Measurements from ENCODE around the gene SPATA21. TPM values are rescaled to one million over a fixed set of nuclear protein-coding genes. Genes with fewer than 3 reads are reported as not detected.

SPATA21 gene
- total and polyA plus RNA-seq, 4 donors = 0.08 to 0.42 TPM; not detected in 2

GRCh38 chr1:16450863-16451481, 13.7 kb upstream of the SPATA21 start (continued):
- TF ChIP-seq SP1 (IDR thresholded peaks at IDR 0.05) (no peak), JUND (IDR thresholded peaks at IDR 0.05) (no peak), CTCF (IDR thresholded peaks at IDR 0.05; ENCODE audit: low read depth, low read length, missing input control) (no peak), NR2F2 (IDR thresholded peaks at IDR 0.05) (no peak)
- TF ChIP-seq, protein P1, sequence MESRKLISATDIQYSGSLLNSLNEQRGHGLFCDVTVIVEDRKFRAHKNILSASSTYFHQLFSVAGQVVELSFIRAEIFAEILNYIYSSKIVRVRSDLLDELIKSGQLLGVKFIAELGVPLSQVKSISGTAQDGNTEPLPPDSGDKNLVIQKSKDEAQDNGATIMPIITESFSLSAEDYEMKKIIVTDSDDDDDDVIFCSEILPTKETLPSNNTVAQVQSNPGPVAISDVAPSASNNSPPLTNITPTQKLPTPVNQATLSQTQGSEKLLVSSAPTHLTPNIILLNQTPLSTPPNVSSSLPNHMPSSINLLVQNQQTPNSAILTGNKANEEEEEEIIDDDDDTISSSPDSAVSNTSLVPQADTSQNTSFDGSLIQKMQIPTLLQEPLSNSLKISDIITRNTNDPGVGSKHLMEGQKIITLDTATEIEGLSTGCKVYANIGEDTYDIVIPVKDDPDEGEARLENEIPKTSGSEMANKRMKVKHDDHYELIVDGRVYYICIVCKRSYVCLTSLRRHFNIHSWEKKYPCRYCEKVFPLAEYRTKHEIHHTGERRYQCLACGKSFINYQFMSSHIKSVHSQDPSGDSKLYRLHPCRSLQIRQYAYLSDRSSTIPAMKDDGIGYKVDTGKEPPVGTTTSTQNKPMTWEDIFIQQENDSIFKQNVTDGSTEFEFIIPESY (IDR thresholded peaks at IDR 0.05) = no peak

- Histone ChIP-seq H3K9me3 (ENCODE audit: control insufficient read depth in 4 of 4, low read length in 3 of 4) (no peaks in the 10 kb centered on the region), H3K9ac (ENCODE audit: low read depth in 1 of 2, low read length in 2 of 2) (no peak overlapping the region), H3K27me3 (ENCODE audit: control insufficient read depth in 4 of 4, insufficient read depth in 4 of 4, low read length in 3 of 4) (no peaks in the 10 kb centered on the region), H3K36me3 (ENCODE audit: control insufficient read depth in 4 of 4, insufficient read depth in 3 of 4, low read depth in 1 of 4, low read length in 3 of 4) (peaks cover 15 to 66% (median 40%) of the 10 kb centered on the region in 4 donors), H3K27ac (ENCODE audit: low read depth in 1 of 2, low read length in 2 of 2) (no peak overlapping the region), H3K4me1 (ENCODE audit: control insufficient read depth in 4 of 4, insufficient read depth in 4 of 4, low read length in 3 of 4) (no peaks in the 10 kb centered on the region), H3K4me3 (ENCODE audit: low read depth in 1 of 3, low read length in 3 of 3) (no peak overlapping the region)
- DNase-seq (ENCODE audit: low spot score) = no peak
- TF ChIP-seq, protein P1 (IDR thresholded peaks at IDR 0.05) = no peak
- TF ChIP-seq EGR1 (IDR thresholded peaks at IDR 0.05; ENCODE audit: low read depth in 2 of 2) = no peak
- TF ChIP-seq RXRA (IDR thresholded peaks at IDR 0.05) = no peak
- 97% methylated on average over 5 of the region's 5 CpGs for WGBS
Measured at GRCh38 chr1:16449666-16450065, 12.4 kb upstream of the SPATA21 start.

- Histone ChIP-seq H3K4me3 (ENCODE audit: low read depth in 1 of 3, low read length in 3 of 3) (no peak overlapping the region), H3K27ac (ENCODE audit: low read depth in 1 of 2, low read length in 2 of 2) (no peak overlapping the region), H3K27me3 (ENCODE audit: control insufficient read depth in 4 of 4, insufficient read depth in 4 of 4, low read length in 3 of 4) (no peaks in the 10 kb centered on the region), H3K36me3 (ENCODE audit: control insufficient read depth in 4 of 4, insufficient read depth in 3 of 4, low read depth in 1 of 4, low read length in 3 of 4) (peaks cover 15 to 64% (median 40%) of the 10 kb centered on the region in 4 donors), H3K9ac (ENCODE audit: low read depth in 1 of 2, low read length in 2 of 2) (no peak overlapping the region), H3K4me1 (ENCODE audit: control insufficient read depth in 4 of 4, insufficient read depth in 4 of 4, low read length in 3 of 4) (peaks cover 0 to 4% (median 0%) of the 10 kb centered on the region in 4 donors), H3K9me3 (ENCODE audit: control insufficient read depth in 4 of 4, low read length in 3 of 4) (no peaks in the 10 kb centered on the region)
- WGBS = 99% methylated on average over 4 of the region's 4 CpGs
- DNase-seq (ENCODE audit: low spot score) = no peak
- TF ChIP-seq, protein P2, sequence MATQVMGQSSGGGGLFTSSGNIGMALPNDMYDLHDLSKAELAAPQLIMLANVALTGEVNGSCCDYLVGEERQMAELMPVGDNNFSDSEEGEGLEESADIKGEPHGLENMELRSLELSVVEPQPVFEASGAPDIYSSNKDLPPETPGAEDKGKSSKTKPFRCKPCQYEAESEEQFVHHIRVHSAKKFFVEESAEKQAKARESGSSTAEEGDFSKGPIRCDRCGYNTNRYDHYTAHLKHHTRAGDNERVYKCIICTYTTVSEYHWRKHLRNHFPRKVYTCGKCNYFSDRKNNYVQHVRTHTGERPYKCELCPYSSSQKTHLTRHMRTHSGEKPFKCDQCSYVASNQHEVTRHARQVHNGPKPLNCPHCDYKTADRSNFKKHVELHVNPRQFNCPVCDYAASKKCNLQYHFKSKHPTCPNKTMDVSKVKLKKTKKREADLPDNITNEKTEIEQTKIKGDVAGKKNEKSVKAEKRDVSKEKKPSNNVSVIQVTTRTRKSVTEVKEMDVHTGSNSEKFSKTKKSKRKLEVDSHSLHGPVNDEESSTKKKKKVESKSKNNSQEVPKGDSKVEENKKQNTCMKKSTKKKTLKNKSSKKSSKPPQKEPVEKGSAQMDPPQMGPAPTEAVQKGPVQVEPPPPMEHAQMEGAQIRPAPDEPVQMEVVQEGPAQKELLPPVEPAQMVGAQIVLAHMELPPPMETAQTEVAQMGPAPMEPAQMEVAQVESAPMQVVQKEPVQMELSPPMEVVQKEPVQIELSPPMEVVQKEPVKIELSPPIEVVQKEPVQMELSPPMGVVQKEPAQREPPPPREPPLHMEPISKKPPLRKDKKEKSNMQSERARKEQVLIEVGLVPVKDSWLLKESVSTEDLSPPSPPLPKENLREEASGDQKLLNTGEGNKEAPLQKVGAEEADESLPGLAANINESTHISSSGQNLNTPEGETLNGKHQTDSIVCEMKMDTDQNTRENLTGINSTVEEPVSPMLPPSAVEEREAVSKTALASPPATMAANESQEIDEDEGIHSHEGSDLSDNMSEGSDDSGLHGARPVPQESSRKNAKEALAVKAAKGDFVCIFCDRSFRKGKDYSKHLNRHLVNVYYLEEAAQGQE (IDR thresholded peaks at IDR 0.05) = no peak
- TF ChIP-seq YY1 (IDR thresholded peaks at IDR 0.05) (no peak), GABPA (IDR thresholded peaks at IDR 0.05 in 1 of 2, conservative IDR thresholded peaks at IDR 0.05 in 1 of 2) (no peak)
Measured at GRCh38 chr1:16449065-16449464, 11.8 kb upstream of the SPATA21 start.
